OCI-LY7 (cell line): ENCODE measurements around the gene POU4F3. TPM values are rescaled to one million over a fixed set of nuclear protein-coding genes. Genes with fewer than 3 reads are reported as not detected.

Experiments
- BruUV-seq: library from RNA; stranded (reverse); fragments of 400-500 nt; replicated peaks from 2 replicates; lab custom pipeline; 2021; lab: Mats Ljungman, UMichigan
- CTCF ChIA-PET: fragments of 300-600 bp; sonication (Branson Sonifier 250); formaldehyde crosslinking; loops from one replicate; lab custom pipeline; 2022; ENCODE audit warnings: antibody characterized with exemption; ENCODE audit not compliant: unreplicated experiment; lab: Charles Lee
- POLR2A ChIA-PET: fragments of 300-600 bp; sonication (Branson Sonifier 250); formaldehyde crosslinking; loops from one replicate; lab custom pipeline; 2022; ENCODE audit warnings: antibody characterized with exemption; lab: Charles Lee
- DNase-seq: peaks from one replicate; pipeline ENCODE4 v3.0.0-alpha.2; 2015; ENCODE audit warnings: low spot score
- H2AFZ ChIP-seq: fragments of 200-600 bp; sonication (generic), shearing (Covaris generic); 2 replicates; pipeline ENCODE4 v1.6.1; 2014; ENCODE audit warnings: mild to moderate bottlenecking, antibody characterized with exemption, low read length, moderate library complexity
- H3K27ac ChIP-seq: fragments of 200-600 bp; sonication (generic); 2 replicates; pipeline ENCODE4 v1.5.1; 2014; ENCODE audit warnings: mixed run types, low read depth, mild to moderate bottlenecking, moderate library complexity, low read length, inconsistent platforms; ENCODE audit not compliant: poor library complexity, severe bottlenecking
- H3K36me3 ChIP-seq: fragments of 200-600 bp; sonication (generic); 2 replicates; pipeline ENCODE4 v1.6.1; 2014; ENCODE audit warnings: mild to moderate bottlenecking, antibody characterized with exemption, low read length, moderate library complexity, mixed read lengths; ENCODE audit not compliant: insufficient read depth
- H3K4me1 ChIP-seq: fragments of 200-600 bp; sonication (generic); 2 replicates; pipeline ENCODE4 v1.5.1; 2014; ENCODE audit warnings: mild to moderate bottlenecking, low read length; ENCODE audit not compliant: insufficient read depth, poor library complexity, severe bottlenecking
- H3K4me2 ChIP-seq: fragments of 200-600 bp; sonication (generic); 2 replicates; pipeline ENCODE4 v1.6.1; 2014; ENCODE audit warnings: mild to moderate bottlenecking, low read length
- H3K4me3 ChIP-seq: fragments of 200-600 bp; sonication (generic); 2 replicates; pipeline ENCODE4 v1.5.1; 2014; ENCODE audit warnings: mild to moderate bottlenecking, low read depth, low read length; ENCODE audit not compliant: poor library complexity, severe bottlenecking
- H3K79me2 ChIP-seq: fragments of 200-600 bp; sonication (generic); 2 replicates; pipeline ENCODE4 v1.6.1; 2016; ENCODE audit warnings: low read depth, mild to moderate bottlenecking, low read length, moderate library complexity, mixed read lengths; ENCODE audit not compliant: insufficient read depth
- H3K9me2 ChIP-seq: fragments of 200-600 bp; sonication (generic); 2 replicates; pipeline ENCODE4 v1.6.1; 2016; ENCODE audit warnings: mild to moderate bottlenecking, low read length, mixed read lengths; ENCODE audit not compliant: insufficient read depth
- H3K9me3 ChIP-seq: fragments of 200-600 bp; sonication (generic); 2 replicates; pipeline ENCODE4 v1.6.1; 2014; ENCODE audit warnings: mild to moderate bottlenecking, mixed run types, low read length, mixed read lengths
- H4K20me1 ChIP-seq: fragments of 200-600 bp; sonication (generic); 2 replicates; pipeline ENCODE4 v1.6.1; 2014; ENCODE audit warnings: mild to moderate bottlenecking, antibody characterized with exemption, low read length, moderate library complexity, mixed read lengths; ENCODE audit not compliant: insufficient read depth
- EZH2phosphoT487 ChIP-seq: fragments of 200-600 bp; sonication (generic); IDR thresholded peaks from 2 replicates; pipeline ENCODE4 v1.6.1; 2018; ENCODE audit warnings: low read depth, borderline replicate concordance, mild to moderate bottlenecking, mixed run types, antibody characterized with exemption, low read length, moderate library complexity, mixed read lengths
- intact Hi-C: fragments of 100-400 bp; cut with micrococcal nuclease; formaldehyde crosslinking; loops from one replicate; pipeline ENCODE4 v1.10.0; 2022; ENCODE audit not compliant: unreplicated experiment
- total RNA-seq, 2 experiments: library from RNA; depleted of rRNA in 1 of 2; stranded (reverse); fragments of >200 nt in 1 of 2; shearing (Covaris generic) in 1 of 2; gene quantifications; 2 replicates each; pipeline ENCODE4 v1.2.3, GENCODE V29; 2014 to 2022
- TF ChIP-seq, protein P1 (sequence below): fragments of 200-600 bp; sonication (generic); conservative IDR thresholded peaks from 2 replicates; pipeline ENCODE4 v1.5.1; 2014; ENCODE audit warnings: mild to moderate bottlenecking, antibody characterized with exemption, low read length, moderate library complexity, mixed read lengths

Gene POU4F3
- total RNA-seq, 2 experiments from 2014 or later, result not detected

DNA sequence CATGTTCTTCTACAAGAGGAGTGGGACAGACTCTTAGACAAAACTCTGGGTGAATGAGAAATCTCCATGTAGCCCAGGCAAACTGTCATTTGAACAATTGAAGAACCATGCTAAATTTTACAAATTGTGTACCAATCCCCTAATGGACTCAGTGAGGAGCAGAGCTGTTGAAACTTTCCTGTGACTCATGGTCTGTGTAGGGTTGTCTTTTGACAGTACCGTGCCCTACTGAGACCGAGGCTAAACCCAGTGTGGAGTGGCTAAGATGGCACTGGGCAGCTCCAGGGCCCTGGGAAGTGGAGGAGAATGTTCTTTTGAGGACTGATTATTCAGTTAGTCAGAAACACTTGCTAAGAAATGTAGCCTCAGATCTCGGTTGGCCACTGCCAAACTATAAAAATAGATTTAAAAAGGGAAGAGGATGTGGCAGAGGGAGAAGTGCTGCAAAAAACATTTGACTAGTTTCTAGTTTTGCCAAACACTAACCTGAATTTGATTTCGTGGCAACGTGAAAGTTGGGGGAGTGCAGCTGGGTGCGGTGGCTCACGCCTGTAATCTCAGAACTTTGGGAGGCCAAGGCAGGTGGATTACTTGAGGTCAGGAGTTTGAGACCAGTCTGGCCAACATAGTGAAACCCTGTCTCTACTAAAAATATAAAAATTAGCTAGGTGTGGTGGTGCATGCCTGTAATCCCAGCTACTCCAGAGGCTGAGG lies 24.7 kb downstream of the POU4F3 start:
- Histone ChIP-seq H3K4me2 (no peak overlapping the region), H2AFZ (no peak overlapping the region), H3K79me2 (no peaks in the 10 kb centered on the region), H3K9me3 (no peaks in the 10 kb centered on the region), H3K36me3 (no peaks in the 10 kb centered on the region), H3K27ac (no peak overlapping the region), H4K20me1 (no peaks in the 10 kb centered on the region), H3K4me3 (no peak overlapping the region), H3K4me1 (no peaks in the 10 kb centered on the region), H3K9me2 (no peaks in the 10 kb centered on the region)
- no TSS peak for BruUV-seq
- ChIA-PET CTCF (no interaction called here), POLR2A (interaction anchor here (1.3 kb wide), 1 partner anchor 683 kb away, joined by 3 read pairs; no protein-coding TSS in a partner anchor)
- no peak for DNase-seq
- TF ChIP-seq, protein P1, sequence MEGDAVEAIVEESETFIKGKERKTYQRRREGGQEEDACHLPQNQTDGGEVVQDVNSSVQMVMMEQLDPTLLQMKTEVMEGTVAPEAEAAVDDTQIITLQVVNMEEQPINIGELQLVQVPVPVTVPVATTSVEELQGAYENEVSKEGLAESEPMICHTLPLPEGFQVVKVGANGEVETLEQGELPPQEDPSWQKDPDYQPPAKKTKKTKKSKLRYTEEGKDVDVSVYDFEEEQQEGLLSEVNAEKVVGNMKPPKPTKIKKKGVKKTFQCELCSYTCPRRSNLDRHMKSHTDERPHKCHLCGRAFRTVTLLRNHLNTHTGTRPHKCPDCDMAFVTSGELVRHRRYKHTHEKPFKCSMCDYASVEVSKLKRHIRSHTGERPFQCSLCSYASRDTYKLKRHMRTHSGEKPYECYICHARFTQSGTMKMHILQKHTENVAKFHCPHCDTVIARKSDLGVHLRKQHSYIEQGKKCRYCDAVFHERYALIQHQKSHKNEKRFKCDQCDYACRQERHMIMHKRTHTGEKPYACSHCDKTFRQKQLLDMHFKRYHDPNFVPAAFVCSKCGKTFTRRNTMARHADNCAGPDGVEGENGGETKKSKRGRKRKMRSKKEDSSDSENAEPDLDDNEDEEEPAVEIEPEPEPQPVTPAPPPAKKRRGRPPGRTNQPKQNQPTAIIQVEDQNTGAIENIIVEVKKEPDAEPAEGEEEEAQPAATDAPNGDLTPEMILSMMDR, result no peak
- no peak for TF ChIP-seq EZH2phosphoT487
- intact Hi-C loops, result no loop called here

GRCh38 chr5:146365618-146366017 lies 27.0 kb downstream of the POU4F3 start:
- no peaks in the 10 kb centered on the region for H3K9me2 ChIP-seq
- intact Hi-C loops, result no loop called here
- TF ChIP-seq EZH2phosphoT487, result no peak
- TF ChIP-seq, protein P1, result no peak
- H2AFZ ChIP-seq, result no peak overlapping the region
- no TSS peak for BruUV-seq
- H4K20me1 ChIP-seq, result no peaks in the 10 kb centered on the region
- no peak overlapping the region for H3K4me2 ChIP-seq
- H3K79me2 ChIP-seq, result no peaks in the 10 kb centered on the region
- no peak overlapping the region for H3K27ac ChIP-seq
- no peaks in the 10 kb centered on the region for H3K9me3 ChIP-seq
- H3K36me3 ChIP-seq, result no peaks in the 10 kb centered on the region
- CTCF ChIA-PET, result no interaction called here
- no peak for DNase-seq
- no peaks in the 10 kb centered on the region for H3K4me1 ChIP-seq
- no peak overlapping the region for H3K4me3 ChIP-seq
- POLR2A ChIA-PET, result no interaction called here

- BruUV-seq, result no TSS peak
- no peaks in the 10 kb centered on the region for H3K9me3 ChIP-seq
- H3K4me3 ChIP-seq, result no peak overlapping the region
- no peaks in the 10 kb centered on the region for H3K4me1 ChIP-seq
- no peaks in the 10 kb centered on the region for H3K36me3 ChIP-seq
- no peak overlapping the region for H3K27ac ChIP-seq
- H3K4me2 ChIP-seq, result no peak overlapping the region
- H3K79me2 ChIP-seq, result no peaks in the 10 kb centered on the region
- H4K20me1 ChIP-seq, result no peaks in the 10 kb centered on the region
- H2AFZ ChIP-seq, result no peak overlapping the region
- no peak for DNase-seq
- CTCF ChIA-PET, result no interaction called here
- intact Hi-C loops, result no loop called here
- H3K9me2 ChIP-seq, result no peaks in the 10 kb centered on the region
- POLR2A ChIA-PET, result no interaction called here
- no peak for TF ChIP-seq EZH2phosphoT487
Measured at GRCh38 chr5:146366904-146367303, 28.3 kb downstream of the POU4F3 start.
